SK-MEL-5 (cell line): ENCODE data around the gene JUND. TPM values are rescaled to one million over a fixed set of nuclear protein-coding genes. Genes with fewer than 3 reads are reported as not detected.
"Not testable (repeated sequence)": the region's sequence is repeated elsewhere in the genome, so short reads cannot be mapped to it uniquely, and the experiment has no call there.

ENCODE experiments used
- DNase-seq: peaks from one replicate; pipeline ENCODE4 v3.0.0-alpha.2; 2016; ENCODE audit warnings: low read depth, low spot score
- in situ Hi-C: cut with HindIII; loops from 2 replicates; pipeline ENCODE4 v1.10.0; 2016; ENCODE audit warnings: low sequenced_read_pairs, high pct_unique_total_duplicates, low pct_unique_long_range_greater_than_20kb
- polyA plus RNA-seq, 2 experiments: library from polyadenylated mRNA; depleted of rRNA; stranded (reverse); fragments of >200 nt; gene quantifications; 2 replicates each; pipeline ENCODE4 v1.2.3, GENCODE V29; 2015
- total RNA-seq: library from RNA; depleted of rRNA; stranded (reverse); fragments of >200 nt; shearing (Covaris generic); gene quantifications from 2 replicates; pipeline ENCODE4 v1.2.3, GENCODE V29; 2014; rRNA removed

Gene JUND
- total RNA-seq, result 21.7 and 29.2 TPM in 2 replicates
- polyA plus RNA-seq (2015; cell fraction: cytosol; rRNA removed), result 87.2 and 101 TPM in 2 replicates
- 15.6 and 20.1 TPM in 2 replicates for polyA plus RNA-seq (2015; cell fraction: nucleus; rRNA removed)

- peak; percentile 92 for DNase-seq
- in situ Hi-C loops, result no loop called here
Observed at GRCh38 chr19:18281082-18282020, at the start of gene JUND. JUND (minus strand) TSS chr19:18281622; CDS start chr19:18281484, 138 bp downstream.

- in situ Hi-C loops, result no loop called here
- no peak for DNase-seq
Observed at GRCh38 chr19:18330868-18331267, 49.4 kb upstream of the JUND start.

GRCh38 chr19:18329035-18329376, 47.6 kb upstream of the JUND start:
- DNase-seq, result no peak

GRCh38 chr19:18328340-18329034, 47.1 kb upstream of the JUND start:
- DNase-seq, result peak; percentile 98
- in situ Hi-C loops, result no loop called here

More at GRCh38 chr19:18329035-18329376, 47.6 kb upstream of the JUND start:
- in situ Hi-C loops, result no loop called here

GRCh38 chr19:18326772-18327171, 45.4 kb upstream of the JUND start:
- in situ Hi-C loops, result no loop called here
- no peak for DNase-seq

GRCh38 chr19:18324373-18324731, 42.9 kb upstream of the JUND start:
- DNase-seq, in situ Hi-C loops: not testable (repeated sequence)

- DNase-seq, result peak; percentile 95
- in situ Hi-C loops, result no loop called here
Observed at GRCh38 chr19:18322759-18323460, 41.5 kb upstream of the JUND start, which contains the start of gene LSM4. LSM4 (minus strand) TSS chr19:18323076; CDS start chr19:18323020, 56 bp downstream.

- DNase-seq, result peak; percentile 36
- in situ Hi-C loops, result no loop called here
Observed at GRCh38 chr19:18322318-18322758, 40.9 kb upstream of the JUND start.

- DNase-seq, result no peak
- in situ Hi-C loops, result no loop called here
Observed at GRCh38 chr19:18321734-18322102, 40.3 kb upstream of the JUND start.

GRCh38 chr19:18320865-18321733, 39.7 kb upstream of the JUND start:
- no peak for DNase-seq
- in situ Hi-C loops, result no loop called here

GRCh38 chr19:18319591-18320135, 38.2 kb upstream of the JUND start:
- in situ Hi-C loops, result no loop called here
- DNase-seq, result no peak

- no peak for DNase-seq
- in situ Hi-C loops, result no loop called here
Observed at GRCh38 chr19:18317961-18318800, 36.8 kb upstream of the JUND start.

GRCh38 chr19:18313398-18313797, 32.0 kb upstream of the JUND start:
- in situ Hi-C loops, result no loop called here
- no peak for DNase-seq

- no peak for DNase-seq
- in situ Hi-C loops, result no loop called here
Observed at GRCh38 chr19:18312092-18312534, 30.7 kb upstream of the JUND start.

- in situ Hi-C loops, result no loop called here
- DNase-seq, result no peak
Observed at GRCh38 chr19:18311502-18312091, 30.2 kb upstream of the JUND start.

GRCh38 chr19:18310966-18311365, 29.5 kb upstream of the JUND start:
- no peak for DNase-seq
- in situ Hi-C loops, result no loop called here
